Measurements from ENCODE around the gene IGFLR1. TPM values are rescaled to one million over a fixed set of nuclear protein-coding genes. Genes with fewer than 3 reads are reported as not detected.
A peak's percentile ranks its signal among the peaks of the same experiment; 100 is the strongest.

The IGFLR1 gene
- polyA plus RNA-seq, 2 donors, result 4.3 to 5.1 TPM

DNA sequence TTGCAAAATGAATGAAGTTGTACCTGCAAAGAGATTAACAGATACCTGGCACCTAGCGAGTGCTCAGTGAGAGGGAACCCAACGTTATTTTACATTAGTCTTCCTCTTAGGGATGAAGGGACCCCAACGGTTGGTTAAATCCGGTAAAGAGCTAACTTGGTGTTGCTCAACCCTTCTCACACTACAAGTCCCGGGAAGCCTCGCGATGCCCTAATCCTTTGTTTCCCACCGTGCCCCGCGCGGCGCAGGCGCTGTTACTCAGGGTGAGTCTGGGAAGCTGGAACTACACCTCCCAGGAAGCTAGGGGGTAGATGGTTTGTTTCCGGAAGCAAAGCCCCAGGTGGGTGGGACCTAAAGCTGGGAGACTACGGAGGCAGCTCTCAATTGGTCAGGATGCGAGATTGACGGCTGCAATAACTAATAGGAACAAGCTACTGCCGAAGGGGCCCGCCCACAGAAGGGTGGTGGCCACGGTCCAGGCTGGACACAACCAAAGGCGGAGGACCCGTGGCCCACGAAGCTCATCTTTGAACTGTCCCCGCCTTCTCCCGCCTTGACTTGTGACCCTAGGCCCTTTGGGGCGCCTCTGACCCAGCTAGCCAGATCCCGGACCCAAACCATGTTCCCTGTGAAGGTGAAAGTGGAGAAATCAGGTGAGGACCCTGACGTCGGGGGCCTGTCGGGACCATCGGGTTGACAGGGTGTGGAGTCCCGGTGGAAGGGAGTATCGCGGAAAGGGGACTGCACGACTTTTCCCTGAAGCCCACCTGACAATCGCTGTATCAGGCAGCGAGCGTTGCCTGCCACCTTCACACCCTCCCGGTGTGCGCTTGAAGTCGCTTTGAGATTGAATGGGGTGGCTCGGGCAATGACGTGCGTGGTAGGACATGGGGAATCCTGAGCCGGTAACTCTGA, 6.1 kb upstream of the IGFLR1 start, which contains the start of gene LIN37:
LIN37 (plus strand) TSS at position 471 of the 915 bp plus-strand sequence; CDS start at position 620, 149 bp downstream.
- Histone ChIP-seq H3K9me3 (ENCODE audit: control insufficient read depth in 2 of 2, insufficient read depth in 1 of 2, low read depth in 1 of 2, low read length in 1 of 2) (no peaks in the 10 kb centered on the region), H3K27me3 (ENCODE audit: control insufficient read depth in 1 of 2, insufficient read depth in 2 of 2, low read length in 2 of 2) (no peaks in the 10 kb centered on the region), H3K4me3 (ENCODE audit: low read depth in 1 of 2, low read length in 2 of 2) (peak within 1 kb of the TSS; percentile 65 to 78), H3K36me3 (ENCODE audit: control insufficient read depth in 2 of 2, insufficient read depth in 2 of 2, low read length in 1 of 2) (peaks cover 3 to 16% of the 10 kb centered on the region in 2 donors), H3K27ac (ENCODE audit: low read depth in 2 of 2, low read length in 1 of 2) (peak within 1 kb of the TSS; percentile 66 to 81), H3K4me1 (ENCODE audit: control insufficient read depth in 2 of 2, insufficient read depth in 2 of 2, low read length in 1 of 2) (peaks cover 3 to 4% of the 10 kb centered on the region in 2 donors)
- 1% methylated on average over 45 of the region's 45 CpGs for WGBS, 2 donors

DNA sequence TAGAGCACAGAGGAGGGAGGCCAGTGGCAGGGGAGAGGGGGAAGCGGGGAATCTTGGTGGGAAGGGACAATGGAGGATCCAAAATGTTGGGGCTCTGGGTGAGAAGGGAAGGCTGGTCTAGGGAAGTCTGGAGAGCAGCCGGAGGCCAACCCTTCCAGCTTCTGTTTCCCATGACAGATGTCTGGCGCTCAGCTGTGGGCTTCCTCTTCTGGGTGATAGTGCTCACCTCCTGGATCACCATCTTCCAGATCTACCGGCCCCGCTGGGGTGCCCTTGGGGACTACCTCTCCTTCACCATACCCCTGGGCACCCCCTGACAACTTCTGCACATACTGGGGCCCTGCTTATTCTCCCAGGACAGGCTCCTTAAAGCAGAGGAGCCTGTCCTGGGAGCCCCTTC, 4.3 kb upstream of the IGFLR1 start:
- Histone ChIP-seq H3K9me3 (ENCODE audit: control insufficient read depth in 2 of 2, insufficient read depth in 1 of 2, low read depth in 1 of 2, low read length in 1 of 2) (no peaks in the 10 kb centered on the region), H3K27ac (ENCODE audit: low read depth in 2 of 2, low read length in 1 of 2) (peak overlapping the region in 1 of 2 donors; percentile 56), H3K27me3 (ENCODE audit: control insufficient read depth in 1 of 2, insufficient read depth in 2 of 2, low read length in 2 of 2) (no peaks in the 10 kb centered on the region), H3K4me3 (ENCODE audit: low read depth in 1 of 2, low read length in 2 of 2) (peak overlapping the region in 1 of 2 donors; percentile 96), H3K36me3 (ENCODE audit: control insufficient read depth in 2 of 2, insufficient read depth in 2 of 2, low read length in 1 of 2) (peaks cover 0 to 3% of the 10 kb centered on the region in 2 donors), H3K4me1 (ENCODE audit: control insufficient read depth in 2 of 2, insufficient read depth in 2 of 2, low read length in 1 of 2) (peaks cover 3 to 4% of the 10 kb centered on the region in 2 donors)
- 87% methylated on average over 5 of the region's 5 CpGs for WGBS, 2 donors

DNA sequence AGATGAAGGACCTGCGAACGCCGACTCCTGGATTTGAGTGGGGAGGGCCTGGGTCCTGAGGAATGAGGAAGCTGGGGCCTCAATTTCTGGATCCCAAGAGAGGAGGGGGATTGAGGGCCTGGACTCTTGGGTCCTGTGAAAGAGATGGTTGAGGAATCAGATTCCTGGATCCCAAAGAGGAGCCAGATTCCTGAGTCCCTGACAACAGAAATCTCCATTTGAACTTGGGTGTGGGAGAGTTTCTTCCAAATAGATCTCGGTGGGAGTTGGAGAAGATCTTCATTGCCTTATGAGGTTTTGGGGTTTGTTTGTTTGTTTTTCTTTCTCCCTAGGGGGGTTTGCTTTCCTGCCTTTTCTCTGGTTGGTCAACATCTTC, 3.8 kb upstream of the IGFLR1 start:
- WGBS, 2 donors, result 0 to 9% methylated on average over 4 of the region's 4 CpGs
- H3K9me3 ChIP-seq (ENCODE audit: control insufficient read depth in 2 of 2, insufficient read depth in 1 of 2, low read depth in 1 of 2, low read length in 1 of 2), result no peaks in the 10 kb centered on the region

DNA sequence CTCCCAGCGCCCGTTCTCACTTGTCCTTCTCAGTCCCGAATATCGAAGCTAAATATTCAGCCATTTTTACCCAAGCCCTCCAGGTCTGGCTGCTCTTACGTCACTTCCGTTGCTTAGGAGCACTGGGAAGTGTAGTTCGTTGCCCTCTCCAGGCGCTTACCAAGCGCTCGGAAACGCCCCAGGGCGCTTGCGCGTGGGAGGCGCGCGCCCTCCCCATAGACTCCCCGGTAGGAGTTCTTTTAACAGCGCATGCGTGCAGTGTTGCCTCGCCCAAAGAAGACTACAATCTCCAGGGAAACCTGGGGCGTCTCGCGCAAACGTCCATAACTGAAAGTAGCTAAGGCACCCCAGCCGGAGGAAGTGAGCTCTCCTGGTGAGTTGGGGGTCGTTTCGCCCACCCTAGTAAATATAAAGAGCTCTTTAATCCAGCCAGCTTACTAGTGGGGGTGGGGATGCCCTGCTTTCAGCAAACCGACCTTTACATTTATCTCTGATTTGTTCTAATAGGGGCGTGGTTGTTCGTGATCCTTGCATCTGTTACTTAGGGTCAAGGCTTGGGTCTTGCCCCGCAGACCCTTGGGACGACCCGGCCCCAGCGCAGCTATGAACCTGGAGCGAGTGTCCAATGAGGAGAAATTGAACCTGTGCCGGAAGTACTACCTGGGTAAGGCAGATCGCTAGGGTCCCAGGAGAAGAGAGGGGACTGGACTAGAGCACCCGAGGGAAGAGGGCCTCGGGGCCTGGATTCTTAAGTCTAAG, 3.3 kb upstream of the IGFLR1 start, which contains the start of the genes PSENEN and U2AF1L4:
PSENEN (plus strand) TSS at position 324 of the 759 bp plus-strand sequence; CDS start at position 604, 280 bp downstream.
U2AF1L4 (minus strand) TSS at position 91 of the 759 bp plus-strand sequence; CDS start at position 64, 27 bp downstream.
- peaks cover 0 to 3% of the 10 kb centered on the region in 2 donors for H3K36me3 ChIP-seq (ENCODE audit: control insufficient read depth in 2 of 2, insufficient read depth in 2 of 2, low read length in 1 of 2)
- no peaks in the 10 kb centered on the region for H3K27me3 ChIP-seq (ENCODE audit: control insufficient read depth in 1 of 2, insufficient read depth in 2 of 2, low read length in 2 of 2)
- no peaks in the 10 kb centered on the region for H3K9me3 ChIP-seq (ENCODE audit: control insufficient read depth in 2 of 2, insufficient read depth in 1 of 2, low read depth in 1 of 2, low read length in 1 of 2)
- peak within 1 kb of the TSS; percentile 61 to 96 for H3K4me3 ChIP-seq (ENCODE audit: low read depth in 1 of 2, low read length in 2 of 2)
- WGBS, 2 donors, result 0 to 1% methylated on average over 40 of the region's 40 CpGs
- peaks cover 3 to 4% of the 10 kb centered on the region in 2 donors for H3K4me1 ChIP-seq (ENCODE audit: control insufficient read depth in 2 of 2, insufficient read depth in 2 of 2, low read length in 1 of 2)
- peak within 1 kb of the TSS; percentile 100 for H3K27ac ChIP-seq (ENCODE audit: low read depth in 2 of 2, low read length in 1 of 2)

More for the DNA sequence above, 3.8 kb upstream of the IGFLR1 start:
- H3K4me1 ChIP-seq (ENCODE audit: control insufficient read depth in 2 of 2, insufficient read depth in 2 of 2, low read length in 1 of 2), result peaks cover 3 to 4% of the 10 kb centered on the region in 2 donors
- H3K36me3 ChIP-seq (ENCODE audit: control insufficient read depth in 2 of 2, insufficient read depth in 2 of 2, low read length in 1 of 2), result peaks cover 0 to 3% of the 10 kb centered on the region in 2 donors
- peak overlapping the region; percentile 60 to 96 for H3K4me3 ChIP-seq (ENCODE audit: low read depth in 1 of 2, low read length in 2 of 2)
- peak overlapping the region; percentile 75 to 85 for H3K27ac ChIP-seq (ENCODE audit: low read depth in 2 of 2, low read length in 1 of 2)
- H3K27me3 ChIP-seq (ENCODE audit: control insufficient read depth in 1 of 2, insufficient read depth in 2 of 2, low read length in 2 of 2), result no peaks in the 10 kb centered on the region

DNA sequence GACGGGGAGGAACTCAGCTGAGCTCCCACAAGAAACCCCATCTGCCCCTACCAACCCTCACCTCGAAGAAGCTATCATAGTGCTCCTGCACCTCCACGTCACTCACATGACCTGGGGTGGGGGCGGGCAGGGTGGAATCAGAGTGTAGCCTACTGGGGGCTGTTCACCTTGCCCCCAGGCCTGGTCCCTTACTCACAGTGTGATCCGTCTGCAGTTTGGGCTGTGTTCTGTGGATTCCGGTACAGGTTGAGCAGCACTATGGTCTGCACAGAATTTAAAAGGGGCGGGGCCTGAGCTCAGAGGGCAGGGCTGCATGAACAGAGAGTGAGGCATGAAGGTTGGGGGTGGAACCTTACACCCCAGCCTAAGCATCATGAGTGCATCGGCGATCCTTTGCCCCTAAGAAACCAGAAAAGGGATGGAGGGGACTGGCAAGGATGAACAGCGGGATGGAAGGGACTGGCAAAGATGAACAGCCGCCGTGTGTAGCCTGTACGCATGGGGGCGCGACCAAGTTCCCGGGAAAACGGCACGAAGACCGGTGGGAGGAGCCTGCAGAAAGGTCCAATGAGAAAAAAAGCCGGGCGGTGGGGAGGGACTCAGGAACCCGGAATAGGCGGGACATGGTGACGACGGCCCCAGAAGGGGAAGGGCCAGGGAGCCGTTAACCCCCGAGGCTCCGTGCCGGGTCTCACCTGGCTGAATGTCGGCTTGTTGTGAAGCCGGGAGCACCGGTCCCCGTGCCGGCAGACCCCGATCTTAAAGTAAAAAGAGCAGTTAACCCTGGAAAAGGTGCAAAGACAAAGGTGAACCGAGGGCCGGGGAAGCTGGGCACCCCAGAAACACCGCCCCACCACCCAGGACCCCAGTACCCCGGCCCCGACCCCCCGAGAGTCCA, 2.4 kb upstream of the IGFLR1 start:
- no peaks in the 10 kb centered on the region for H3K9me3 ChIP-seq (ENCODE audit: control insufficient read depth in 2 of 2, insufficient read depth in 1 of 2, low read depth in 1 of 2, low read length in 1 of 2)
- H3K4me1 ChIP-seq (ENCODE audit: control insufficient read depth in 2 of 2, insufficient read depth in 2 of 2, low read length in 1 of 2), result peaks cover 3 to 7% of the 10 kb centered on the region in 2 donors
- H3K27ac ChIP-seq (ENCODE audit: low read depth in 2 of 2, low read length in 1 of 2), result peak overlapping the region; percentile 100
- peak overlapping the region; percentile 61 to 96 for H3K4me3 ChIP-seq (ENCODE audit: low read depth in 1 of 2, low read length in 2 of 2)
- 7 to 8% methylated on average over 36 to 41 of the region's 41 CpGs for WGBS, 2 donors
- no peaks in the 10 kb centered on the region for H3K27me3 ChIP-seq (ENCODE audit: control insufficient read depth in 1 of 2, insufficient read depth in 2 of 2, low read length in 2 of 2)
- peaks cover 0 to 3% of the 10 kb centered on the region in 2 donors for H3K36me3 ChIP-seq (ENCODE audit: control insufficient read depth in 2 of 2, insufficient read depth in 2 of 2, low read length in 1 of 2)

DNA sequence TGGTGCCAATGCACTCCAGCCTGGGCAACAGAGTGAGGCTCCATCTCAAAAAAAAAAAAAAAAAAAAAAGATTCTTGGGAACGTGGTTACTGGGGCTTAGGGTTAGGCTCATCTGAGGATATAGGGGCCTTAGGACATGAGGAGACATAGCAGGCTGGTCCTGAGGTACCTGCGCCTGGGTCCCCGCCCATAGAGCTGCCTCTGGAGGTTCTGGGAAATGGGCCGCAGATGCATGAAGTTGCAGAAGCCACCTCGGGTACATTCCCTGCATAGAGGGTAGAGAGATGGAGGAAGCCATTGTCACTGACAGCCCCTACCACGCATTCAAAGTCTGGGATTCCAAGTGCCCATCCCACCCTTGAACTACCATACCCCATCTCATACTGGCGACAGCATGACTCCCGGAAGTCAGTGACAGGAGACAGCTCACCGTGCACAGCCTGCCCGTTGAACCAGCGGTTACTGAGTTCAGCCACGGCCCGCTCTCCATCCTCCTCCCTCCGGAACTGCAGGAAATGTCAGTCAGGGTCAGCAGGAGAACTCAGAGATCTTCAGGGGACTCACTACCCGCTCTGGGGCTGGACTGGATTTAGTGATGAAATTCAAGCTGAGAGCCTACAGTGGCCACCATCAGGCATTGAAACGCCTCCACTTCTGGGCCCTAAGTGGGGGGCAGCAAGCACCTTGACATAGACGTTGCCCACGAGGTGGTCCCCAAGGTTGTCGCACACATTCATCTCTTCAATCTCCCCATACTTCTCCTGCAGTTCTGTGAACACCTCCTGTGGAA, 1.6 kb upstream of the IGFLR1 start:
- H3K9me3 ChIP-seq (ENCODE audit: control insufficient read depth in 2 of 2, insufficient read depth in 1 of 2, low read depth in 1 of 2, low read length in 1 of 2), result no peaks in the 10 kb centered on the region
- 86 to 88% methylated on average over 19 of the region's 19 CpGs for WGBS, 2 donors
- peak overlapping the region in 1 of 2 donors; percentile 100 for H3K27ac ChIP-seq (ENCODE audit: low read depth in 2 of 2, low read length in 1 of 2)
- peaks cover 0 to 3% of the 10 kb centered on the region in 2 donors for H3K36me3 ChIP-seq (ENCODE audit: control insufficient read depth in 2 of 2, insufficient read depth in 2 of 2, low read length in 1 of 2)
- no peaks in the 10 kb centered on the region for H3K27me3 ChIP-seq (ENCODE audit: control insufficient read depth in 1 of 2, insufficient read depth in 2 of 2, low read length in 2 of 2)
- peaks cover 3 to 4% of the 10 kb centered on the region in 2 donors for H3K4me1 ChIP-seq (ENCODE audit: control insufficient read depth in 2 of 2, insufficient read depth in 2 of 2, low read length in 1 of 2)
- H3K4me3 ChIP-seq (ENCODE audit: low read depth in 1 of 2, low read length in 2 of 2), result peak overlapping the region in 1 of 2 donors; percentile 61

DNA sequence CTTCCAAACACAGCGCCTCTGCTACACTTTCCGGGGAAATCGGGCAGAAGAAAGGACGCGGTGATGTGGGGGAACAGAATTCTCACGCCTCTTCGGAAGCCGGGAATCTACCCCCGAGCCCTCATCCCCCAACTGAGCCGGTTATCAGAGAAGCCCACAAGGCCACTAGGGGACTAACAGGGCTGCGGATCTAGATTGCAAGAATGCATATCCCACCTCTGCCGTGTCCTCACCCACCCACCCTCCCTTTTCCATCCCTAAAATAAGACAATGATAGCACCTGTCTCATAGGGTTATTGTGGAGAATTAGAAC, 1.1 kb downstream of the IGFLR1 start:
- no peaks in the 10 kb centered on the region for H3K9me3 ChIP-seq (ENCODE audit: control insufficient read depth in 2 of 2, insufficient read depth in 1 of 2, low read depth in 1 of 2, low read length in 1 of 2)
- H3K36me3 ChIP-seq (ENCODE audit: control insufficient read depth in 2 of 2, insufficient read depth in 2 of 2, low read length in 1 of 2), result peaks cover 20 to 21% of the 10 kb centered on the region in 2 donors
- peaks cover 3 to 4% of the 10 kb centered on the region in 2 donors for H3K4me1 ChIP-seq (ENCODE audit: control insufficient read depth in 2 of 2, insufficient read depth in 2 of 2, low read length in 1 of 2)
- H3K4me3 ChIP-seq (ENCODE audit: low read depth in 1 of 2, low read length in 2 of 2), result peak overlapping the region; percentile 60 to 75
- no peaks in the 10 kb centered on the region for H3K27me3 ChIP-seq (ENCODE audit: control insufficient read depth in 1 of 2, insufficient read depth in 2 of 2, low read length in 2 of 2)
- peak overlapping the region; percentile 82 to 91 for H3K27ac ChIP-seq (ENCODE audit: low read depth in 2 of 2, low read length in 1 of 2)
- WGBS, 2 donors, result 4% methylated on average over 12 of the region's 12 CpGs

DNA sequence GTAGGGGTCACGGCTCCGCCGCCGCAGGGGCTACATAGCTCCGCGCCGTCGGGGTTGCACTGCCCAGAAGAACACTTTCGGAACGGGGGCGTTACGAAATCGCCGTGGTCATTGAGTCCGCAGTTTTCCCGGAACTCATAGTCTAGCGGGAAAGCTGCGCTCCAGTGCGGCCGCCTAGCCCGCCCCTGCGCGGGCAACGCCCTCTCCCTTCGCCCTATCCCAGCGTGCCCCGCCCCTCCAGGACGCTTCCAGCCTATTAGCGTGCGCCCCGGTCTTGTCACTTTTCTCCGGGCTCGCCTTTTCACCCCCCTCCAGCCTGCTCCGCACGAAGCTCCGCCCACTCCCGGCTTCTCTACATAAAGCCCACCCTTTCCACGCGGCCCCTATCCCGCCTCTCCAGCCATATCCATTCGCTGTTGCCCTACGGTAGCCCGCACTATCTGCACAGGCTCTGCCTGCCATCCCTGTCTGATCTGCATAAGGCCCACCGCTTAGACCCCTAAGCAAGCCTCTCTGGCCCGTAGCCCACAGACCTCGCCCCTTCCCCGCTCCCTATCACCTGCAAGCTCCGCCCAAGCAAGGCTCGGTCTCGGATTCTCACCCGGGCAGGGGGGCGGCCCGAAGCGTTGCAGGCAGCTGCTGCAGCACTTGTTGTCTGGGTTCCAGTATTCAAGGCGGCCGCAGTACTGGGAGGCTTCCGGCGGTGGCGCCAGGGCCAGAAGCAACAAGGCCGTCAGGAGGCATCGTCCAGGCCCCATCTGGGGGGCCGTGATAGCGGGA, 1.6 kb downstream of the IGFLR1 start:
- peak overlapping the region; percentile 60 to 75 for H3K4me3 ChIP-seq (ENCODE audit: low read depth in 1 of 2, low read length in 2 of 2)
- H3K27ac ChIP-seq (ENCODE audit: low read depth in 2 of 2, low read length in 1 of 2), result peak overlapping the region; percentile 82 to 91
- no peaks in the 10 kb centered on the region for H3K9me3 ChIP-seq (ENCODE audit: control insufficient read depth in 2 of 2, insufficient read depth in 1 of 2, low read depth in 1 of 2, low read length in 1 of 2)
- H3K36me3 ChIP-seq (ENCODE audit: control insufficient read depth in 2 of 2, insufficient read depth in 2 of 2, low read length in 1 of 2), result peaks cover 21% of the 10 kb centered on the region in 2 donors
- WGBS, 2 donors, result 1% methylated on average over 59 to 63 of the region's 63 CpGs
- peaks cover 3 to 4% of the 10 kb centered on the region in 2 donors for H3K4me1 ChIP-seq (ENCODE audit: control insufficient read depth in 2 of 2, insufficient read depth in 2 of 2, low read length in 1 of 2)
- no peaks in the 10 kb centered on the region for H3K27me3 ChIP-seq (ENCODE audit: control insufficient read depth in 1 of 2, insufficient read depth in 2 of 2, low read length in 2 of 2)
